Measurements from ENCODE around the gene NCOA5.

GRCh38 chr20:46020555-46020954, 69.2 kb downstream of the NCOA5 start:
- TF ChIP-seq TCF7L2 (IDR thresholded peaks at IDR 0.05; ENCODE audit: borderline replicate concordance, low read depth, low read length) (no peak), ZBTB21 (tag by site-specific recombination; IDR thresholded peaks at IDR 0.05) (no peak), CTCF (tag by site-specific recombination; IDR thresholded peaks at IDR 0.05) (no peak), ZNF214 (tag by site-specific recombination; IDR thresholded peaks at IDR 0.05; ENCODE audit: borderline replicate concordance) (no peak), ZFP37 (tag by site-specific recombination; IDR thresholded peaks at IDR 0.05) (no peak), ZNF747 (tag by site-specific recombination; IDR thresholded peaks at IDR 0.05) (no peak)

Measured in HEK293 (cell line).